Measurements from ENCODE around the gene PHF19.

Gene PHF19

GRCh38 chr9:120891884-120892747, 15.1 kb upstream of the PHF19 start:
- DNase-seq, result no peak

GRCh38 chr9:120891245-120891883, 14.4 kb upstream of the PHF19 start:
- DNase-seq, result no peak

- no peak for DNase-seq
These were observed 13.6 kb upstream of the PHF19 start for GRCh38 chr9:120890320-120891244.

GRCh38 chr9:120889606-120890271, 12.8 kb upstream of the PHF19 start:
- no peak for DNase-seq

DNA sequence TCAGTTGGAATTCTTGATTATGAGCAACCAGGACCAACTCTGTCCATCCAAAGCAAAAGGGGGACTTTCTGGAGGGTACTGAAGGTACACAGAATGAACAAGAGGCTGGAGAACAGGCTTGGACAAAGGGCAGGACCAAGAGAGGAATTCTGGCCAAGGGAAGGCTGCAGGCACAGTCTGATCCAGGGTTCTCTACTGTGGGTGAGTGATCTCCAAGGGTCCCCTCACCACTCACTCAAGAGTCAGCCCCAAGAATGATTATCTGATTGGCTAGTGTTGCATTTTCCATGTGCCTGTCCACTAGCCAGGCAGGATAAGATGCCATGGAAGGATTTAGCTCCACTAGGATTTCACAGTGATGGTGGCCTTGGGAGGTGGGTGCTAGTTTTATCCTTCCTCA, 11.6 kb upstream of the PHF19 start:
- no peak for DNase-seq

DNA sequence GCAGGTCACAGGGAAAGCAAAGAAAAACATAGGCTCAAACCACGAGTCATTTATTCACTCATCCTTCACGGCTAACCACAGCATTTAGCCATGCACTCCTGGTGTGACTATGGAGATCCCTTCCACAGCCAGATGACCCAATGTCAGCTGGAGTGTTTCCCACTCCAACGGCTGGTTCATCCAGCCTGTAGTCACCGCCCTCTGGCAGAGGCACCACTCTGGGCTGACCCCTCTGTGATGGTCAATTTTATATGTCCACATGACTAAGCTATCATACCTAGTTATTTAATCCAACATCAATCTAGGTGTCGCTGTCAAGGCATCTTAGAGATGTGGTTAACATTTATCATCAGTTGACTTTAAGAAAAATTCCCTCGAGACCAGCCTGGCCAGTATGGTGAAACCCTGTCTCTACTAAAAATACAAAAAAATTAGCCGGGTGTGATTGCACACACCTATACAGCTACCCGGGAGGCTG, 9.5 kb upstream of the PHF19 start:
- DNase-seq, result no peak

DNA sequence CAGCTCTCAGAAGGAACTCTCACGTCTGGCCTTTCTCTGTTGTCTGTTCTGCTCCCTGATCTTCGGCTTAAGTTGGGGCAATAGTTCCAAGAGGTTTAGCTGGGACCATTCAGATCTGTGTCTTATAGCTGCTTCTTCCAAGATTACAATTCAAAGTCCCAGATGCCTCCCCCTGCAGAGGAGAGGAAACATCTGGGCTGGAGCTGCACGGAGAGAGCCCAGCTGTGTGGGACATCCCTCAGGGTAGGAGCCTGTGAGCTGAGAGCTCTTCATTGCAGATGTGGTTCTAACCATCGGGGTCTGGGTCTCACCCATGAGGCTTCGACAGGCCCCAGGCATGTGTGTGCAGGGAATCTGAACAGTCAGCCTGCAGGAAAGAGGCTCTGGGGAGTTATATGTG, 9.0 kb upstream of the PHF19 start:
- DNase-seq, result no peak

- no peak for DNase-seq
These were observed 8.5 kb upstream of the PHF19 start for GRCh38 chr9:120885457-120885856.

DNA sequence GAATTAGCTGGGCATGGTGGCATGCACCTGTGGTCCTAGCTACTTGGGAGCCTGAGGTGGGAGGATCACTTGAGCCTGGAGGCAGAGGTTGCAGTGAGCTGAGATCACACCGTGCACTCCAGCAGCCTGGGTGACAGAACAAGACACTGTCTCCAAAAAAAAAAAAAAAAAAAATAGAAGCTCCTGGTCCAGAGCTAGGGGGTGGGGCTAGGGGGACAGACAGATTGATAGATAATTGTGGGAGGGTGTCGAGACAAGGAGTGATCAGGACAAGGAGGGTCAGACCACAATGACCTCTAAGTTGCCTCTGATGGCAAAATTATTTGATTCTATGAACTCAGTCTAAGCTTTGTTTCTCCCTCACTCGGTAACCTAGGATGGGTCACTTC, 6.6 kb upstream of the PHF19 start:
- no peak for DNase-seq

DNA sequence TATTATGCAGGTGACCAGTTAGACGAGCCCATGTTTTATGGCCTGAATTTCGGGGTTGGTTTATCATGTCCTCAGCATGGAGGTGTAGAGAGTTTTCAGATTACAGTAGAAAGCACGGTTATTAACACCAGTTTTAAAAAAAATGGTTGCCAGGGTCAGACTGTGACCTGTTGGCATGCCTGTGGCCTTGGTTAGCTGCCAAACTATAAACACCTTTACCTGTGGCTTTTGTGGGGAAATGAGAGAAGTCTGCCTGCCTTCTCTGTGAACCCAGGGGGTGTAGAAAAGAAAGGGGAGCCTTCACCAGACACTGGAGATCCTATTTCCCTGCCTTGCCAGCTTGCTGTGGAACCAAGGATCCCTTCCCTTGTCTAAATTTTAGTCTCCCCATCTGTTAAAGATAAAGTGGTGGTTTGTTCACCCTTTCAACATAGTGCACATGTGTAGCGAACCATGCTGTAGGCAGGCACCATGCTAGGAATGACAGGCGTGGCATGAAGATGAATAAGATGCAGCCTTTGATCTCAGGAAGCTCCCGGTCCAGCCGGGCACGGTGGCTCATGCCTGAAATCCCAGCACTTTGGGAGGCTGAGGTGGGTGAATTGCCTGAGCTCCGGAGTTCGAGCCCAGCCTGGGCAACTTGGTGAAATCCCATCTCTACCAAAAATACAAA, 6.1 kb upstream of the PHF19 start:
- DNase-seq, result no peak

GRCh38 chr9:120879446-120879845, 2.5 kb upstream of the PHF19 start:
- DNase-seq, result no peak

- DNase-seq, result no peak
These were observed 1.5 kb upstream of the PHF19 start for GRCh38 chr9:120878188-120879130.

GRCh38 chr9:120877276-120878034, 467 bp upstream of the PHF19 start:
- peak; percentile 69 for DNase-seq

- DNase-seq, result peak; percentile 91
These were observed 790 bp downstream of the PHF19 start for GRCh38 chr9:120875954-120876841.

GRCh38 chr9:120875643-120875953, 1.4 kb downstream of the PHF19 start:
- DNase-seq, result no peak

- no peak for DNase-seq
These were observed 1.8 kb downstream of the PHF19 start for GRCh38 chr9:120875195-120875565.

DNA sequence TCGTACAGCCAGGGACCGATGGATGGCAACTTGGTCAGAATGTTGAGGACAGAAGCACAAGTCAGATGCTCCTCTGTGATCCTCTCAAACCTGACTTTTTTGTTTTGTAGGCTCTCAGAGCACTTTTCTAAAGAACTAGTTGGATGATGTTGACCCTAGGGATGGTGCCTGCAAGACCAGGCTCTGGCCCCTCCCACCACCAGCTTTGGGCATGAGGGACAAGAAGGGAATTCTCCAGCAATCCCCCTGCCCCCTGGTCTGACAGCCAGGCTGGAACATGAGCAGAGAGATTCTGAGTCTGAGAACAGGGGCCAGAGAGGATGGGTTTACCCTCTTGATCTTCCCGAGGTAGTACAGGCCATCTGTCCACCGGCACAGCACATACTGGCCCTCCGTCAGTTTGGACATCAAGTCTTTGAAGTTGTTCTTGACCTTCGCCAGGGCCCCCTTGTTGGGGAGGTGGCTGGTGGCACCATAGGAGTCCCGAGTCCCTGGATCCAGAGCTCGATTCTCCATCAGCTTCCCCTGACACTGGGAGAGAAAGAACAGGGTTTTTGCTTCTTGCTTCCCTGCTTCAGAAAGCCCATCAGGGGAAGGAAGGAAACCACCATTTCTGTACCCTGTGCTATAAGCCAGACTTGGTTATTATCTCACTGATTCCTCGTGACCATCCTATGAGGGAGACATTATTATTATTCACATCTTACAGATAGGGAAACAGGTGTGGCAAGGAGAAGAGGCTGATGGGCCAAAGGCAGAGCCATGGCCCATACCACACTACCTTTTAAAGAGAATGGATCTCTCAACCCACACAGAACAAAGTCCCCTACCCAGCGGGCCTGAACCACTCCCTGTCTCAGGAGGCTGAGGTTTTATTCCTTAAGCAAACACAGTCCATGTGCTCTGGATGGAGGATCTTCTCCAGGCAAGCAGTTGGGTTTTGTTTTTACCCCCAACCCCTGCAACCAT, 2.5 kb downstream of the PHF19 start:
- no peak for DNase-seq

GRCh38 chr9:120873512-120873911, 3.5 kb downstream of the PHF19 start:
- no peak for DNase-seq
